NT2/D1 (cell line): ENCODE data around the gene CCDC146.

ENCODE experiments used
- DNase-seq: peaks from one replicate; pipeline ENCODE4 v3.0.0-alpha.2; 2011; ENCODE audit warnings: low read depth, low spot score
- H3K27me3 ChIP-seq: 2 replicates; pipeline ENCODE4 v1.6.0; 2011; ENCODE audit warnings: mild to moderate bottlenecking; ENCODE audit not compliant: insufficient read length, insufficient read depth
- H3K36me3 ChIP-seq: 2 replicates; pipeline ENCODE4 v1.6.1; 2011; ENCODE audit warnings: mild to moderate bottlenecking, low read length, mixed read lengths; ENCODE audit not compliant: insufficient read depth, insufficient read length
- H3K4me1 ChIP-seq: 2 replicates; pipeline ENCODE4 v1.5.1; 2011; ENCODE audit not compliant: insufficient read depth, insufficient read length
- H3K4me3 ChIP-seq: 2 replicates; pipeline ENCODE4 v1.5.1; 2011; ENCODE audit warnings: low read depth; ENCODE audit not compliant: insufficient read length
- H3K9ac ChIP-seq: 2 replicates; pipeline ENCODE4 v1.6.0; 2011; ENCODE audit warnings: low read depth; ENCODE audit not compliant: insufficient read length
- H3K9me3 ChIP-seq: 2 replicates; pipeline ENCODE4 v1.5.1; 2011; ENCODE audit warnings: mild to moderate bottlenecking, low read length; ENCODE audit not compliant: insufficient read depth
- SUZ12 ChIP-seq: IDR thresholded peaks from 2 replicates; pipeline ENCODE4 v1.6.1; 2011; ENCODE audit not compliant: insufficient read length, insufficient read depth; ENCODE audit errors: extremely low read depth
- YY1 ChIP-seq: IDR thresholded peaks from 2 replicates; pipeline ENCODE4 v1.6.1; 2011; ENCODE audit not compliant: insufficient read length, insufficient read depth
- ZNF274 ChIP-seq: IDR thresholded peaks from 2 replicates; pipeline ENCODE4 v1.6.1; 2011; ENCODE audit warnings: mild to moderate bottlenecking, low read depth, low read length

The CCDC146 gene

GRCh38 chr7:77232467-77232866 is 110.1 kb downstream of the CCDC146 start:
- DNase-seq = no peak
- Histone ChIP-seq H3K27me3 (peaks cover 2% of the 10 kb centered on the region), H3K4me1 (no peaks in the 10 kb centered on the region), H3K9me3 (0 out of 2 replicates have a peak, but pooled peaks cover 5% of the 10 kb centered on the region), H3K4me3 (no peak overlapping the region), H3K9ac (no peak overlapping the region), H3K36me3 (no peaks in the 10 kb centered on the region)
- TF ChIP-seq YY1 (no peak), SUZ12 (no peak), ZNF274 (no peak)

DNA sequence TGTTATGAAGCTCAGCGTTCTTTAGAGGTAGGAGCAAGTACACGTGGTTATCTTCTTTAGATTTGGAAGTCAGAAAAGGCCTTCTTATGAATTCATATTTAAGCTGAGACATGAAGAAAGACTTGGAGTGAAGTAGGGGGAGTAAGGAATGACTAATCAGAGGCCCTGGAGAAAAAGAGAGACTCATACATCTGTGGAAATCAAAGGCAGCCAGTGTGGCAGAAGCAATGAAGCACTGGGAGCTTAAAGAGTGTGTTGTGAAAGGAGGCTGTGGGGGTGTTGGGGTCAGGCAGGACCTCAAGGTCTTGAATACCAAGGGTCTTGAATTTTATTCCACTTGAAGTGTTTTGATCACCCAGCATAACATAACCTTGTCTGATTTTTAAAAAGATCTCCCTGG is 112.9 kb downstream of the CCDC146 start:
- Histone ChIP-seq H3K9ac (no peak overlapping the region), H3K9me3 (0 out of 2 replicates have a peak, but pooled peaks cover 5% of the 10 kb centered on the region), H3K36me3 (no peaks in the 10 kb centered on the region), H3K27me3 (peaks cover 4% of the 10 kb centered on the region), H3K4me3 (no peak overlapping the region), H3K4me1 (no peaks in the 10 kb centered on the region)
- no peak for DNase-seq
- no peak for TF ChIP-seq ZNF274

DNA sequence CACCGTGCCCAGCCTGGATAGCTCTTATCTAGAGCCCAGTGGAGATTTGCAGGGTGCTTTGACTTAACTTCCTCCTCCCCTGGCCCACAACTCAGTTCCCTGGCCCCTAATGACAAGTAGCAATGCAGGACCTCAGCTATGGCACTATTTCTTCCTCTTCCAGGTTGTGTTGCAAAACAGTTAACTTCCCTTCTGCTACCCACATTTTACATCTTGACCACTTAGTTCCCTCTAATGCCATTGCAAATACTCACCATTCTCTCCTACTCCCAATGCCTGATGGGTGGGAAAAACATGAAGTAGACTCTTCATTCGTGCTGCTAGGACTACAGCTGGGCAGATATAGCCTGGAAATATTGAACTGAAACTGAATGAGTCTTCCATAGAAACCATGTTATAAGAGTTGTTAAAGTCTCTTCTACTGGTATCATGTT is 116.3 kb downstream of the CCDC146 start:
- Histone ChIP-seq H3K4me3 (no peak overlapping the region), H3K27me3 (peaks cover 4% of the 10 kb centered on the region), H3K4me1 (no peaks in the 10 kb centered on the region), H3K9ac (no peak overlapping the region), H3K9me3 (no peaks in the 10 kb centered on the region), H3K36me3 (no peaks in the 10 kb centered on the region)
- DNase-seq = no peak
- no peak for TF ChIP-seq ZNF274
- TF ChIP-seq YY1 = no peak
- TF ChIP-seq SUZ12 = no peak

GRCh38 chr7:77239471-77239870 is 117.1 kb downstream of the CCDC146 start:
- H3K9ac ChIP-seq = no peak overlapping the region
- no peaks in the 10 kb centered on the region for H3K36me3 ChIP-seq
- TF ChIP-seq ZNF274 (no peak), SUZ12 (no peak), YY1 (no peak)
- DNase-seq = no peak
- H3K9me3 ChIP-seq = no peaks in the 10 kb centered on the region
- no peaks in the 10 kb centered on the region for H3K4me1 ChIP-seq
- H3K4me3 ChIP-seq = no peak overlapping the region
- H3K27me3 ChIP-seq = peaks cover 4% of the 10 kb centered on the region

DNA sequence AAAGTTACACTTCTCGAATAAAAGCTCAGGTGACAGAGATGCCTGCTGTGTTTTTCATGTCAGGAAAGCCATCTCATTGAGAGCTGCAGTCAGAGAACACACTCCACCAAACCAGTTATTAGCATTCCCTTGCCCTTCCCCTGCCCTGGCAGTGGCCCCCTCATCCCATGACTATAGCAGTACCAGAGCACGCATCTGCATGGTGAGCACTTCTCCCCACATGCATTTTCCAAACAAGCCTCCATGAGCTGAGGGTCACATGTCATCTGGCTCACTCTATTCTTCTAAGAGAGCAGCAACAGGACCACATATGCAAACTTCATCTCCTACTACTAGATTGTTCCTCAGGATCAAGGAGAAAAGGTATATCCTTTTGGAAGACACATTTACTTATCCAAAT is 119.7 kb downstream of the CCDC146 start:
- Histone ChIP-seq H3K36me3 (no peaks in the 10 kb centered on the region), H3K9ac (no peak overlapping the region), H3K9me3 (no peaks in the 10 kb centered on the region), H3K4me3 (no peak overlapping the region), H3K4me1 (no peaks in the 10 kb centered on the region), H3K27me3 (peaks cover 4% of the 10 kb centered on the region)
- TF ChIP-seq YY1 = no peak
- TF ChIP-seq SUZ12 = no peak
- no peak for TF ChIP-seq ZNF274
- no peak for DNase-seq

GRCh38 chr7:77242554-77242953 is 120.1 kb downstream of the CCDC146 start:
- H3K4me3 ChIP-seq = no peak overlapping the region
- peaks cover 1% of the 10 kb centered on the region for H3K27me3 ChIP-seq
- DNase-seq = no peak
- no peaks in the 10 kb centered on the region for H3K4me1 ChIP-seq
- H3K9ac ChIP-seq = no peak overlapping the region
- no peaks in the 10 kb centered on the region for H3K9me3 ChIP-seq
- TF ChIP-seq ZNF274 (no peak), SUZ12 (no peak), YY1 (no peak)
- H3K36me3 ChIP-seq = no peaks in the 10 kb centered on the region

DNA sequence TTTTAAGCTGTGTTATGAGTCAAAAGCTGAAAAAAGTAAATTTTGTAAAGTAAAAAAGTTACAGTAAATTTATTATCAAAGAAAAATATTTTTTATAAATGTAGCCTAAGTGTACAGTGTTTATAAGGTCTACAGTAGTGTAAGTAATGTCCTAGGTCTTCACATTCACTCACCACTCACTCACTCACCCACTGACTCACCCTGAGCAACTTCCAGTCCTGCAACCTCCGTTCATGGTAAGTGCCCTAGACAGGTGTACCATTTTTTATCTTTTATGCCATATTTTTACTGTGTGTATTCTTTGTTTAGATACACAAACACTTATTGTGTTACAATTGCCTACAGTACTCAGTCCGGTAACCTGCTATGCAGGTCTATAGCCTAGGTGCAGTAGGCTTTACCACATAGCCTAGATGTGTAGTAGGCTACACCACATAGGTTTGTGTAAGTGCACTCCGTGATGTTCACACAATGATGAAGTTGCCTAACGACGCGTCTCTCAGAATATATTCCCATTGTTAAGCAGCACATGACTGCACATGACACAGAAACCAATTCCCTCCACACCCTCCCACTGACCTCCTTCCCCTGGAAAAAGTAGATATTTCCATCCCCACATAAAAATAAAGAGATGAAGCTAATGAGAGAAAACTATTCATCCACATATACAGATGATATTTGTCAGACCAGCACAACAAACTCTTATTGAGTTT is 122.0 kb downstream of the CCDC146 start:
- no peaks in the 10 kb centered on the region for H3K9me3 ChIP-seq
- H3K4me3 ChIP-seq = no peak overlapping the region
- no peak for DNase-seq
- no peaks in the 10 kb centered on the region for H3K36me3 ChIP-seq
- TF ChIP-seq ZNF274 = no peak
- TF ChIP-seq SUZ12 = no peak
- TF ChIP-seq YY1 = no peak
- H3K4me1 ChIP-seq = no peaks in the 10 kb centered on the region
- no peaks in the 10 kb centered on the region for H3K27me3 ChIP-seq
- H3K9ac ChIP-seq = no peak overlapping the region

DNA sequence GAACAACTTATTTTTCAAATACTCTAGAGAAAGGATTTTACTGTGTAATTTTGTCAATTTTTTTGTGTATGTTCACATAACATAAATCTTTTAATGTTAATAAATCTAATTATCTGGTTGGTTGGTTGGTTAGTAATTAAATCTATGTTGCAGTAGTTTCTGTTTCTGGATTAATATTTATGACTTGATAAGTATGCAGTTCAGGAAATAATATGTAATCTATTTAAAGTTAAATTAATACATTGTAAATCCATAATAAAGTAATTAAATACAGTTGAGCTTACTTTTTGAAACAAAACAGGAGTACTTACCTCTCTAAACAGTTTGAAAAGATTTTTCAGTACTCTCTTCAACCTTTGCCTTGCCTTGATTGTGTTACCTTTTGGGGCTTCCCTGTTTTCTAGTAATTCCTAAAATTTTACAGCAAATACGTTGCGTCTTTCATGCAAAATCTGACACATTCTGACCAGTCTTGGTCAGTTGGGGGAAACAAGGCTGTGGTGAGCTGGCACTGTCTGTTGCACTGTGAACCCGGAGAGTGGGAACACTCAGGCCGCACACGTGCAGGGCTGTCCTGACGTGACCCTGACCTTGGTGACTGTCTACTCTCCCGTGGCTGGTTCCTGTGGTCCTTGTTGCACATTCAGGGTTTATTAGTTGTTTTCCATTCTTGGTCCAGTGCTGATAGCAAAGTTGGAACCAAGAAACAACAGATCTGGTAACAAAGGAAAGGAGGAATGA is 122.8 kb downstream of the CCDC146 start:
- Histone ChIP-seq H3K9ac (no peak overlapping the region), H3K4me3 (no peak overlapping the region), H3K36me3 (no peaks in the 10 kb centered on the region), H3K4me1 (no peaks in the 10 kb centered on the region), H3K27me3 (no peaks in the 10 kb centered on the region), H3K9me3 (no peaks in the 10 kb centered on the region)
- DNase-seq = no peak
- TF ChIP-seq YY1 (no peak), ZNF274 (no peak)
